ENCODE measurements around the gene MYRFL. TPM values are rescaled to one million over a fixed set of nuclear protein-coding genes. Genes with fewer than 3 reads are reported as not detected.

The MYRFL gene
- polyA plus RNA-seq, 1 donor from 2014 or later: not detected

DNA sequence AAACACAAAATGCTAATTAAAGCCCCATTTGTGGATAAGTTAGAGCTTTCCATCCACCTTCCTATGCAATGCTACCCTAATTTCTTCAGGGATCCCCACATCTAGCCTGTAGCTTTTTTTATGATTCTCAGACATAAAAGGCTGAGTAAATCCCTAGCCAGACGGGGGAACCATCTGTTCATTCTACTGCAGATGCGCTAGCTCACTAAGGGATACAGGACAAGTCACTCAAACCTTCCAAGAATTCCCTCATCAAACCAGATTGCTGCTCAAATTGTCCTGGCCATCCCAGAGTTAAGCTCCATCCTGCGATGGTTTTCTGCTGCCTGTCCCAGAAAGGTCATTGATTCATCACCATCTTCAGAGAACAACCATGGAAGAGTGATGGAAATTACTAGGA lies 56.7 kb downstream of the MYRFL start:
- no peaks in the 10 kb centered on the region for H3K79me2 ChIP-seq (replicated peaks; ENCODE audit: insufficient read depth, low read length)
- H2AFZ ChIP-seq (ENCODE audit: low read depth, low read length): no peak overlapping the region
- no peaks in the 10 kb centered on the region for H4K20me1 ChIP-seq (ENCODE audit: insufficient read depth)
- no peak overlapping the region for H3K9ac ChIP-seq (ENCODE audit: low read length)
- H3K27ac ChIP-seq (ENCODE audit: low read length): no peak overlapping the region
- no peaks in the 10 kb centered on the region for H3K9me3 ChIP-seq (ENCODE audit: low read length)
- H3F3A ChIP-seq (ENCODE audit: insufficient read depth, low read length, poor library complexity, severe bottlenecking): no peaks in the 10 kb centered on the region
- H3K9me2 ChIP-seq (ENCODE audit: insufficient read depth, low read length): no peaks in the 10 kb centered on the region
- no peak overlapping the region for H3K4me3 ChIP-seq (ENCODE audit: low read length)
- no peaks in the 10 kb centered on the region for H3K27me3 ChIP-seq (ENCODE audit: insufficient read depth, low read depth, low read length)
- TF ChIP-seq MXI1 (conservative IDR thresholded peaks at IDR 0.05; ENCODE audit: poor library complexity, severe bottlenecking) (no peak), EZH2 (IDR thresholded peaks at IDR 0.05; ENCODE audit: borderline replicate concordance, insufficient read depth, low read length, poor library complexity, severe bottlenecking) (no peak), SMC3 (conservative IDR thresholded peaks at IDR 0.05; ENCODE audit: poor library complexity) (no peak), EP300 (conservative IDR thresholded peaks at IDR 0.05; ENCODE audit: poor library complexity, severe bottlenecking) (no peak)
- TF ChIP-seq, protein P1, sequence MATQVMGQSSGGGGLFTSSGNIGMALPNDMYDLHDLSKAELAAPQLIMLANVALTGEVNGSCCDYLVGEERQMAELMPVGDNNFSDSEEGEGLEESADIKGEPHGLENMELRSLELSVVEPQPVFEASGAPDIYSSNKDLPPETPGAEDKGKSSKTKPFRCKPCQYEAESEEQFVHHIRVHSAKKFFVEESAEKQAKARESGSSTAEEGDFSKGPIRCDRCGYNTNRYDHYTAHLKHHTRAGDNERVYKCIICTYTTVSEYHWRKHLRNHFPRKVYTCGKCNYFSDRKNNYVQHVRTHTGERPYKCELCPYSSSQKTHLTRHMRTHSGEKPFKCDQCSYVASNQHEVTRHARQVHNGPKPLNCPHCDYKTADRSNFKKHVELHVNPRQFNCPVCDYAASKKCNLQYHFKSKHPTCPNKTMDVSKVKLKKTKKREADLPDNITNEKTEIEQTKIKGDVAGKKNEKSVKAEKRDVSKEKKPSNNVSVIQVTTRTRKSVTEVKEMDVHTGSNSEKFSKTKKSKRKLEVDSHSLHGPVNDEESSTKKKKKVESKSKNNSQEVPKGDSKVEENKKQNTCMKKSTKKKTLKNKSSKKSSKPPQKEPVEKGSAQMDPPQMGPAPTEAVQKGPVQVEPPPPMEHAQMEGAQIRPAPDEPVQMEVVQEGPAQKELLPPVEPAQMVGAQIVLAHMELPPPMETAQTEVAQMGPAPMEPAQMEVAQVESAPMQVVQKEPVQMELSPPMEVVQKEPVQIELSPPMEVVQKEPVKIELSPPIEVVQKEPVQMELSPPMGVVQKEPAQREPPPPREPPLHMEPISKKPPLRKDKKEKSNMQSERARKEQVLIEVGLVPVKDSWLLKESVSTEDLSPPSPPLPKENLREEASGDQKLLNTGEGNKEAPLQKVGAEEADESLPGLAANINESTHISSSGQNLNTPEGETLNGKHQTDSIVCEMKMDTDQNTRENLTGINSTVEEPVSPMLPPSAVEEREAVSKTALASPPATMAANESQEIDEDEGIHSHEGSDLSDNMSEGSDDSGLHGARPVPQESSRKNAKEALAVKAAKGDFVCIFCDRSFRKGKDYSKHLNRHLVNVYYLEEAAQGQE (IDR thresholded peaks at IDR 0.05; ENCODE audit: borderline replicate concordance): no peak
- TF ChIP-seq, protein P2, sequence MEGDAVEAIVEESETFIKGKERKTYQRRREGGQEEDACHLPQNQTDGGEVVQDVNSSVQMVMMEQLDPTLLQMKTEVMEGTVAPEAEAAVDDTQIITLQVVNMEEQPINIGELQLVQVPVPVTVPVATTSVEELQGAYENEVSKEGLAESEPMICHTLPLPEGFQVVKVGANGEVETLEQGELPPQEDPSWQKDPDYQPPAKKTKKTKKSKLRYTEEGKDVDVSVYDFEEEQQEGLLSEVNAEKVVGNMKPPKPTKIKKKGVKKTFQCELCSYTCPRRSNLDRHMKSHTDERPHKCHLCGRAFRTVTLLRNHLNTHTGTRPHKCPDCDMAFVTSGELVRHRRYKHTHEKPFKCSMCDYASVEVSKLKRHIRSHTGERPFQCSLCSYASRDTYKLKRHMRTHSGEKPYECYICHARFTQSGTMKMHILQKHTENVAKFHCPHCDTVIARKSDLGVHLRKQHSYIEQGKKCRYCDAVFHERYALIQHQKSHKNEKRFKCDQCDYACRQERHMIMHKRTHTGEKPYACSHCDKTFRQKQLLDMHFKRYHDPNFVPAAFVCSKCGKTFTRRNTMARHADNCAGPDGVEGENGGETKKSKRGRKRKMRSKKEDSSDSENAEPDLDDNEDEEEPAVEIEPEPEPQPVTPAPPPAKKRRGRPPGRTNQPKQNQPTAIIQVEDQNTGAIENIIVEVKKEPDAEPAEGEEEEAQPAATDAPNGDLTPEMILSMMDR (IDR thresholded peaks at IDR 0.05; ENCODE audit: poor library complexity, severe bottlenecking): no peak
- no peaks in the 10 kb centered on the region for H3K36me3 ChIP-seq (ENCODE audit: insufficient read depth, low read length)
- H3K4me2 ChIP-seq (ENCODE audit: low read length): no peak overlapping the region

DNA sequence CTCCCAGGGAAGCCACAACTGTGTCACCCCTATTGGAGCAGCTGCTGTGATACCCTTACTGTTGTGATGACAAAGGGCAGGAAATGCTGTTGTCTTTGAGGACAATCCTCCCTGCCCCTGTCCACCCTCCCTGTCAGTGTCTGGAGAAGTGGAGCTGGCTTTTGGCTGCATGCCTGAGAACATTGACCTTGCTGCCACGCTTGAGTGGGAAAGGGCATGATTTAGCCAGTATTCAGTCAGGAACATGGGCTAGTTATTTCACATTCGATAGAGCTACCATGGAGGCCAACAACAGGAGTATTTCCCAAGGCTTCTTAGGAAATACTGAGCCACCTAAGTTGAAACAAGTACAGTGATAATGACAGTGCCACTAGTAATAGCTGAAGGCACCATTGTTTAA lies 59.4 kb downstream of the MYRFL start:
- H4K20me1 ChIP-seq (ENCODE audit: insufficient read depth): no peaks in the 10 kb centered on the region
- H3K36me3 ChIP-seq (ENCODE audit: insufficient read depth, low read length): no peaks in the 10 kb centered on the region
- no peak overlapping the region for H3K9ac ChIP-seq (ENCODE audit: low read length)
- no peak overlapping the region for H2AFZ ChIP-seq (ENCODE audit: low read depth, low read length)
- TF ChIP-seq POLR2AphosphoS5 (IDR thresholded peaks at IDR 0.05) (no peak), RAD21 (conservative IDR thresholded peaks at IDR 0.05) (no peak), SMC3 (conservative IDR thresholded peaks at IDR 0.05; ENCODE audit: poor library complexity) (no peak), TAF1 (IDR thresholded peaks at IDR 0.05; ENCODE audit: low read depth) (no peak), EZH2 (IDR thresholded peaks at IDR 0.05; ENCODE audit: borderline replicate concordance, insufficient read depth, low read length, poor library complexity, severe bottlenecking) (no peak), MXI1 (conservative IDR thresholded peaks at IDR 0.05; ENCODE audit: poor library complexity, severe bottlenecking) (no peak), EP300 (conservative IDR thresholded peaks at IDR 0.05; ENCODE audit: poor library complexity, severe bottlenecking) (no peak)
- TF ChIP-seq, protein P1 (IDR thresholded peaks at IDR 0.05; ENCODE audit: borderline replicate concordance): no peak
- TF ChIP-seq, protein P2 (IDR thresholded peaks at IDR 0.05; ENCODE audit: poor library complexity, severe bottlenecking): no peak
- no peak overlapping the region for H3K27ac ChIP-seq (ENCODE audit: low read length)
- H3K4me2 ChIP-seq (ENCODE audit: low read length): no peak overlapping the region
- no peak overlapping the region for H3K4me3 ChIP-seq (ENCODE audit: low read length)
- no peaks in the 10 kb centered on the region for H3K27me3 ChIP-seq (ENCODE audit: insufficient read depth, low read depth, low read length)
- H3K9me2 ChIP-seq (ENCODE audit: insufficient read depth, low read length): no peaks in the 10 kb centered on the region
- H3K9me3 ChIP-seq (ENCODE audit: low read length): no peaks in the 10 kb centered on the region
- no peaks in the 10 kb centered on the region for H3K79me2 ChIP-seq (replicated peaks; ENCODE audit: insufficient read depth, low read length)
- H3F3A ChIP-seq (ENCODE audit: insufficient read depth, low read length, poor library complexity, severe bottlenecking): no peaks in the 10 kb centered on the region
